ENCODE results near the gene CYP46A1.

Gene CYP46A1

DNA sequence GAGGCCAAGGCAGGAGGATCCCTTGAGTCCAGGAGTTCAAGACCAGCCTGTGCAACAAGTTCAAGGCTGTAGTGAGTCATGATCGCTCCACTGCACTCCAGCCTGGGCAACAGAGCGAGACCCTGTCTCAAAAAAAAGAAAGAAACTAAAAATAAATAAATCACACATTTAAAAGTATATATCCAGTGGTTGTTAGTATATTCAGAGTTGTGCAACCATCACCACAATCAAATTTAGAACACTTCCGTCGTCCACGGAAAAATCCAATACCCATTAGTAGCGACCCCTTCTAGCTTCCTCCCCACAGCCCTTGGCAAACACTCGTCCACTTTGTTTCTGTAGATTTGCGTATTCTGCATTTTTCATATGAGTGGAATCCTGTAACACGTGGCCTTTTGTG is 64.4 kb downstream of the CYP46A1 start:
- TF ChIP-seq, protein P1, sequence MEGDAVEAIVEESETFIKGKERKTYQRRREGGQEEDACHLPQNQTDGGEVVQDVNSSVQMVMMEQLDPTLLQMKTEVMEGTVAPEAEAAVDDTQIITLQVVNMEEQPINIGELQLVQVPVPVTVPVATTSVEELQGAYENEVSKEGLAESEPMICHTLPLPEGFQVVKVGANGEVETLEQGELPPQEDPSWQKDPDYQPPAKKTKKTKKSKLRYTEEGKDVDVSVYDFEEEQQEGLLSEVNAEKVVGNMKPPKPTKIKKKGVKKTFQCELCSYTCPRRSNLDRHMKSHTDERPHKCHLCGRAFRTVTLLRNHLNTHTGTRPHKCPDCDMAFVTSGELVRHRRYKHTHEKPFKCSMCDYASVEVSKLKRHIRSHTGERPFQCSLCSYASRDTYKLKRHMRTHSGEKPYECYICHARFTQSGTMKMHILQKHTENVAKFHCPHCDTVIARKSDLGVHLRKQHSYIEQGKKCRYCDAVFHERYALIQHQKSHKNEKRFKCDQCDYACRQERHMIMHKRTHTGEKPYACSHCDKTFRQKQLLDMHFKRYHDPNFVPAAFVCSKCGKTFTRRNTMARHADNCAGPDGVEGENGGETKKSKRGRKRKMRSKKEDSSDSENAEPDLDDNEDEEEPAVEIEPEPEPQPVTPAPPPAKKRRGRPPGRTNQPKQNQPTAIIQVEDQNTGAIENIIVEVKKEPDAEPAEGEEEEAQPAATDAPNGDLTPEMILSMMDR (conservative IDR thresholded peaks at IDR 0.05; ENCODE audit: control insufficient read depth, insufficient read depth, low read depth, low read length) = no peak
- H3K4me3 ChIP-seq (ENCODE audit: control insufficient read depth, low read depth, low read length) = no peak overlapping the region
- DNase-seq (ENCODE audit: low read depth) = no peak

DNA sequence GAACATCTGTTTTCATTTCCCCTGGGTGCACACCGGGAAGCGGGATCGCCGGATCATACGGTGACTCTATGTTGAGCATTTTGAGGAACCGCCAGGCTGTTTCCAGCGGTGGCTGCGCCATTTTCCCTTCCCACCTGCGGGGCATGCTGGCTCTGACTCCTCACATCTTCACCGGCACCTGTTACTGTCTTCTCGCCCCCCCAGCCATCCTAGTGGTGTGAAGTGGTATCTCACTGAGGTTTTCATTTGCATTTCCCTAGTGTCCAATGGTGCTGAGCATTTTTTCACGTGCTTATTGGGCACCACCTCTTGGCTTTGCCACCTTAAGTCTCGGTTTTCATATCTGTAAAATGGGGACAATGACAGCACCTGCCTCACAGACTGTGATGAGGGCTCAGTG is 65.0 kb downstream of the CYP46A1 start:
- TF ChIP-seq, protein P1 (conservative IDR thresholded peaks at IDR 0.05; ENCODE audit: control insufficient read depth, insufficient read depth, low read depth, low read length) = peak; percentile 23
- no peak overlapping the region for H3K4me3 ChIP-seq (ENCODE audit: control insufficient read depth, low read depth, low read length)
- no peak for DNase-seq (ENCODE audit: low read depth)

DNA sequence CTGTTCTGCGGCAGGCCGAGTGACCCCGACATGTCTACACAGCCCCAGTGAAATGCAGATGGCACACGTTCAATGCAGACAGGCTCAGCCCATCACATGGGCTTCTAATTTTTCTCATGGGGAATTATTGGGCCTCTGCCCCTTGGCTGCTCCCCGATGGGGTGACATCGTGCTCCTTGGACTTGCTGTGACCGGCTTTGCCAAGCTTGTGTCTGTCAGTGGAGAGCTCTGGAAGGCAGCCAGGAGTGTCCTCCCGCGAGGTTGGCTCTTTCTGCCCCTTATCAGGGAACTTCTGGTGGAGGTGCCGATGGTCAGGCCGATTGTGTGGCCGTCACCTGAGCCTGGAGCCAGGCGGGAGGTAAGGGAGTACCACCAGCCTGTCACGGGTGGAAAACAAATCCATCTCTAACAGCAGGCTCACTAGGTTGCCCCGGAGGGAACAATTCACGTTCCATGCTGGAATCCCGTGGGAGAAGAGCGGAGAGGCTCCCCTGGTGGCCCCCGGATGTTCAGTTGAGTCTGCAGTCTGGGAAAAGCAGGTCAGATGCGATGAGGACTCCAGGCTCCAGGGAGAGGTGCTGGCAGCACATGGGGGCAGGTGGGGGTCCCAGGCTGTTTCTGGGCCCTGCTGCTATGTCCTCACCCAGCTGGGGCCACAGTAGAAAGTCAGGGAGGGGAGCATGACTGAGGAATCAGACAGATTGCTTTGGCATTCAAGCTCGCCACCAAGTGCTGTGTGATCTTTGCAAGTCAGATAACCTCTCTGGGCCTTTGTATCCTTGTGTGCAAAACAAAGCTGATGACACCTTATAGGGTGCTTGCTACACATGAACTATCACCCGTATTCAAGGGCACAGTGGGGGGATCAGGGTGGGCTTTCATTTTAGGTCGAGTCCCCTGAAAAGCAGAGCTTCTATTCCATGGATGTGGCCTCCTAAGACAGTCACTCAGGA is 65.9 kb downstream of the CYP46A1 start:
- TF ChIP-seq, protein P1 (conservative IDR thresholded peaks at IDR 0.05; ENCODE audit: control insufficient read depth, insufficient read depth, low read depth, low read length) = no peak
- no peak for DNase-seq (ENCODE audit: low read depth)

DNA sequence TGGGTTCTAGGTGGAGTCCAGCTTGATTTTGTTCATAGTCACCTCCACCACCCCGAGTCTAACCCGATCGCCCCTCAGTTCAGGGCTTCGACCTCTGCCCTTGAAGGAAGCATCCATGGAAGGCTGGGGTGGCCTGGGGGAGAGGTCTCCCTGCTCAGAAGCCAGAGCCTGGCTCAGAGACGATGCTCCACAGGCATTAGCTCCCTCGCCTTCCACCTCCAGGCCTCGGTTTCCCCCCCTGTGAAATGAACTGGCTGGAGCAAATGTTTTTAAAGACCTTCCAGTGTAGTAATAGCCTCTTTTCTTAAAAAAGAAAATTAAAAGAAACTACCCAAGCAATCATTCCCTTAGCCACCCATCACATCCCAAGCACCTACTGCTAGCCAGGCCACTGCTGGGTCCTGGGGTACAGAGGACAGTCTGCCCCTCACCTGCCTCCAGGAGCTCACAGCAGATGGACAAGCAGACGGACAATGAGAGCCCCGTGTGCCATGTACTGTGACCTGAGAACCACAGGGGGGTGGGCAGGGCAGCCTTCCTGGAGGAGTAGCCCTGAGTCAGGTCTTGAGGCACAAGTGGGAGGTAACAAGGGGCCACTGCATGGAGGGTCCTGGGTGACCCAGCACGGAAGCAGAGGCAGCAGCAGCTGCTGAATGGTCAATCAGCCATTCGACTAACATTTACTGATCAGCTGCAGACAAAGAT is 66.8 kb downstream of the CYP46A1 start:
- DNase-seq (ENCODE audit: low read depth) = no peak
- H3K4me3 ChIP-seq (ENCODE audit: control insufficient read depth, low read depth, low read length) = no peak overlapping the region
- TF ChIP-seq, protein P1 (conservative IDR thresholded peaks at IDR 0.05; ENCODE audit: control insufficient read depth, insufficient read depth, low read depth, low read length) = no peak

More for the DNA sequence above, 65.9 kb downstream of the CYP46A1 start:
- H3K4me3 ChIP-seq (ENCODE audit: control insufficient read depth, low read depth, low read length) = no peak overlapping the region

DNA sequence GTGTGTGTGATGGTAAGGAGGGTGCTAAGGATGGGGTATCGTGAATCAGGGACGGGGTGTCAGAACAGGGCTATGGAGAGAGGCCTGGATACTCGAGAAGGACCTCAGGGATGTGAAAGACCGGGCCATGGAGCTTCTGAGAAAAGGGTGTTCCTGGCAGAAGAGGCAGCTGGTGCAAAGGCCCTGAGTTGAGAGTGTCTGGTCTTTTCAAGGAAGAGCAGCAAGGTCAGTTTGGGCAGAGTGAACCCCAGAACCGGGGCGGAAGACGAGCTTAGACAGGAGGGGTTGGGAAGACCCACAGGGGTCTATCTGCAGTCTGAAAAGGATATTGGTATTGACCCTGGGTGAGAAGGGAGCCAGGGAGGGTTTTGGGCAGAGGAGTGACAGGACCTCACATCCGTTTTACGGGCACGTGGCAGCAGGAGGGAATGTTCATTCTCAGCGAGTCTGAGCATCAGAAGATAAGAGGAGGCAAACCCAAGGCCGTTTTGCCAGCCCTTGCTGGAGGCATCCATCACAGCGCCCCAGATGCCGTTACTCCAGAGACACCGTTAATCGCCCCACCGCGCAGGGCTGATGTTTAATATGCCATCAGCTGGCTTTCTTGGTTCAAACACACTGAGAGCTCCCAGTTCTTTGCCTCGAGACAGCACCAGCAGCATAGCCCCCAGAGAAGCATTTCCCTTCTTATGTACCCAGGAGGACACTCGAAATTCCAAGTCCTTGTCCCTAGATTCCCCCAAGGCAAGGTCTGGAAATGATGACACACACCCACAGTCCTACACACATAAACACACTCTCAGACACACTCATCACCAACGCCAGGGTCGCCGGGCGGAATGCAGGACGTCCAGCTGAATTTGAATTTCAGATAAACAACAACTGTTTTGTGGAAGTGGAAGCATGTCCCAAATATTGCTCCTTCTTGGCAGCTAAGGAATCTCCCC is 67.7 kb downstream of the CYP46A1 start:
- DNase-seq (ENCODE audit: low read depth) = peak; percentile 38
- H3K4me3 ChIP-seq (ENCODE audit: control insufficient read depth, low read depth, low read length) = no peak overlapping the region
- TF ChIP-seq, protein P1 (conservative IDR thresholded peaks at IDR 0.05; ENCODE audit: control insufficient read depth, insufficient read depth, low read depth, low read length) = no peak

Data from fibroblast of mammary gland (primary cell).